ACHN (cell line): ENCODE results near the gene PSPN.
"Not testable (repeated sequence)": the region's sequence is repeated elsewhere in the genome, so short reads cannot be mapped to it uniquely, and the experiment has no call there.

ENCODE experiments used
- DNase-seq: peaks from one replicate; pipeline ENCODE4 v3.0.0-alpha.2; 2015
- in situ Hi-C: cut with HindIII; loops from 2 replicates; pipeline ENCODE4 v1.10.0; 2017; ENCODE audit warnings: low sequenced_read_pairs, low pct_ligation_motif_present, low pct_unique_long_range_greater_than_20kb

Gene PSPN

GRCh38 chr19:6350688-6351087 lies 25.0 kb downstream of the PSPN start:
- in situ Hi-C loops = no loop called here
- DNase-seq = no peak

- DNase-seq, in situ Hi-C loops: not testable (repeated sequence)
These were observed 26.5 kb downstream of the PSPN start for GRCh38 chr19:6349271-6349670.

GRCh38 chr19:6343462-6343861 lies 32.3 kb downstream of the PSPN start:
- in situ Hi-C loops = no loop called here
- DNase-seq = no peak

- no peak for DNase-seq
- in situ Hi-C loops = no loop called here
These were observed 35.1 kb downstream of the PSPN start for GRCh38 chr19:6340493-6341201.

GRCh38 chr19:6334490-6335285 lies 41.0 kb downstream of the PSPN start:
- in situ Hi-C loops = no loop called here
- DNase-seq = no peak

- no peak for DNase-seq
- in situ Hi-C loops = no loop called here
These were observed 42.3 kb downstream of the PSPN start, which contains the start of gene ACER1 for GRCh38 chr19:6333439-6333838. TSS of gene ACER1 (minus strand) at chr19:6333612. CDS start at chr19:6333551, 61 bp downstream.

GRCh38 chr19:6326815-6327214 lies 48.9 kb downstream of the PSPN start:
- in situ Hi-C loops = no loop called here
- DNase-seq = no peak

GRCh38 chr19:6325614-6326013 lies 50.1 kb downstream of the PSPN start:
- DNase-seq = no peak
- in situ Hi-C loops = no loop called here
